A549 treated with GW870086 at 1 μM for 4 hours (cell line): Measurements from ENCODE around the gene DHRS4. TPM values are rescaled to one million over a fixed set of nuclear protein-coding genes. Genes with fewer than 3 reads are reported as not detected.

Experiments used
- total RNA-seq: library from RNA; stranded (reverse); fragments of 200-300 nt; extraction: Qiagen RNA extraction; gene quantifications from 5 replicates; pipeline ENCODE4 v1.2.3, GENCODE V29; 2022; ENCODE audit warnings: low read depth

DHRS4 gene
- total RNA-seq = 43.5 to 48.5 TPM (median 45.9 TPM) in 5 replicates

DNA sequence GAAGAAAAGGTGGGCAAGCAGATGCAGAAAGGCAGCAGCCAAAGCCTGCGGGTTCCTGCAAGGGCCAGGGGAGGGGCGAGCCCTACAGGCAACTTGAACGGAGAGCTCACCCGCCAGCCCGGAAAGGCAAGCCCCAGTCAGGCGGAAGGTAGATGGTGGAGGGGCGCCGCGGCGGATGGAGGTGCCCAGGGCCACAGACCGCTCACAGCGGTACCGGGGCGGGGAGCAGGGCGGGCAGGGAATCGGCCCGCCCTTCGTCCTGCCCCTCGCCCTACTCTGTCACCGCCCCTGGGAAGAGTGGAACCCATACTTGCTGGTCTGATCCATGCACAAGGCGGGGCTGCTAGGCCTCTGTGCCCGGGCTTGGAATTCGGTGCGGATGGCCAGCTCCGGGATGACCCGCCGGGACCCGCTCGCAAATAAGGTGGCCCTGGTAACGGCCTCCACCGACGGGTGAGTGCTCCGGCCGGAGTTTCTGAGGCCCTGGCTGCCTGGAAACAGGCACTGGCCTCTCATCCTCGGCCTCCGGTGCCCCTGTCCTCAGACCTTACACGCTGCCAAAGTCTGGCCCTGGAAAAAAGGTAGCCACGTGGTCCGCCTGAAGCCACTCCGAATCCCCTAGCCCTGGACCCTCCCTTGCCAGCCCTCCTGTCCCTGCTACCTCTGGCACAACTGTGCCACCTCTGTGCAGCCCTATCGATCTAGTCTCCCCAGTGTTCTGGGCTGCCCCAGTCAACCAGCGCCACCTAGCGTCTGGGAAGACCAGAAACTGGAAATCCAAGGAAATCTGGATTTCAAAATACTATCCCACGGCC lies at the start of gene DHRS4:
TSS of gene DHRS4 (plus strand) at position 307 of the 815 bp plus-strand sequence. CDS start at position 326, 19 bp downstream.

DNA sequence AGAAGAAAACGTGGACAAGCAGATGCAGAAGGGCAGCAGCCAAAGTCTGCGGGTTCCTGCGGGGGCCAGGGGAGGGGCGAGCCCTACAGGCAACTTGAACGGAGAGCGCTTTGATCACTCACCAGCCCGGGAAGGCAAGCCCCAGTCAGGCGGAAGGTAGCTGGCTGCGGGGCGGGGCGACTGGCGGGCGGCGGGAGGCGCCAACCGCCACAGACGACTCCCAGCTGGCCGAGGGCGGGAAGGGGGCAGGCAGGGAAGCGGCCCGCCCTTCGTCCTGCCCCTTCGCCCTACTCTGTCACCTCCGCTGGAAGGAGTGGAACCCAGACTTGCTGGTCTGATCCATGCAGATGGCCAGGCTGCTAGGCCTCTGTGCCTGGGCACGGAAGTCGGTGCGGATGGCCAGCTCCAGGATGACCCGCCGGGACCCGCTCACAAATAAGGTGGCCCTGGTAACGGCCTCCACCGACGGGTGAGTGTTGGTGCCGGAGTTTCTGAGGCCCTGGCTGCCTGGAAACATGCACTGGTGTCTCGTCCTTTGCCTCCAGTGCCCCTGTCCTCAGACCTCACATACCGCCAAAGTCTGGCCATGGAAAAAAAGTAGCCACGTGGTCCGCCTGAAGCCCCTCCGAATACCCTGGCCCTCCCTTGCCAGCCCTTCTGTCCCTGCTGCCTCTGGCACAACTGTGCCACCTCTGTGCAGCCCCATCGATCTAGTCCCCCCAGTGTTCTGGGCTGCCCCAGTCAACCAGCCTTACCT lies 35.2 kb downstream of the DHRS4 start, which contains the start of gene DHRS4L2:
TSS of gene DHRS4L2 (plus strand) at position 323 of the 757 bp plus-strand sequence. CDS start at position 342, 19 bp downstream.

Other genes starting within 250 kb of the DHRS4 start
- gene DHRS4L2, start 35.2 kb downstream of the DHRS4 start, total RNA-seq = 21.5 to 34.0 TPM (median 29.9 TPM) in 5 replicates
- 0.33 to 0.75 TPM (median 0.61 TPM) in 5 replicates for gene CARMIL3, start 98.2 kb downstream of the DHRS4 start, total RNA-seq
- 0.06 to 0.16 TPM (median 0.15 TPM) in 3 of 5 replicates, not detected in the others for gene CPNE6, start 117.8 kb downstream of the DHRS4 start, total RNA-seq
- 18.0 to 23.5 TPM (median 19.5 TPM) in 5 replicates for gene PCK2, start 140.5 kb downstream of the DHRS4 start, total RNA-seq
- 19.4 to 22.8 TPM (median 20.8 TPM) in 5 replicates for gene DCAF11, start 161.0 kb downstream of the DHRS4 start, total RNA-seq
- gene NRL, start 161.2 kb downstream of the DHRS4 start, total RNA-seq = 0.75 to 1.1 TPM (median 1.0 TPM) in 5 replicates
- 0.17 TPM in 2 of 5 replicates, not detected in the others for gene FITM1, start 176.9 kb downstream of the DHRS4 start, total RNA-seq
- gene PSME1, start 182.4 kb downstream of the DHRS4 start, total RNA-seq = 157 to 192 TPM (median 167 TPM) in 5 replicates
- 47.8 to 65.7 TPM (median 59.1 TPM) in 5 replicates for gene EMC9, start 187.8 kb downstream of the DHRS4 start, total RNA-seq
- 161 to 196 TPM (median 170 TPM) in 5 replicates for gene PSME2, start 192.8 kb downstream of the DHRS4 start, total RNA-seq
- 20.9 to 32.8 TPM (median 29.5 TPM) in 5 replicates for gene RNF31, start 193.7 kb downstream of the DHRS4 start, total RNA-seq
- gene IRF9, start 207.5 kb downstream of the DHRS4 start, total RNA-seq = 15.3 to 20.5 TPM (median 18.1 TPM) in 5 replicates
- gene REC8, start 218.3 kb downstream of the DHRS4 start, total RNA-seq = 3.5 to 5.5 TPM (median 5.2 TPM) in 5 replicates
- 71.7 to 83.4 TPM (median 76.3 TPM) in 5 replicates for gene IPO4, start 235.0 kb downstream of the DHRS4 start, total RNA-seq
- 63.4 to 67.1 TPM (median 65.5 TPM) in 5 replicates for gene TM9SF1, start 241.7 kb downstream of the DHRS4 start, total RNA-seq